ENCODE results near the gene SEBOX. TPM values are rescaled to one million over a fixed set of nuclear protein-coding genes. Genes with fewer than 3 reads are reported as not detected.
A peak's percentile ranks its signal among the peaks of the same experiment; 100 is the strongest.

Gene SEBOX
- total RNA-seq, 4 donors from 2014 or later = not detected

DNA sequence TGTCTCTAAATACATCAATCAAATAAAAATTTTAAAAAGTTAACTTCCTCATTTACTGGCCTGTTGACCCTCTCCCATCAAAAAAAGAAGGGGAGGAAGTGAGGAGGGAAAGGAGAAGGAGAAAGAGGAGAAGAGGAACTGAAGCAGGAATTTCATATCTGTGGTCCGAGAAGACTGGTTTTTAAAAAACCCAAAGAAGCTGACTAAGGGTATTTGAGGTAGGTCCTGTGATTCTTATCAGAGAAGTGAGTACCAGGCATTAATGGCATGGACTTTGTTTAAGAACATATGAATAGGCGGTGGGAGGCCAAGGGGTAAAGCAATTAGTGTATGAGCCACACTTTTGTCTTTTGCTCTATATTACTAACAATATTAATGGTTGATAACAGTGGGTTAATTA is 39.0 kb upstream of the SEBOX start:
- TF ChIP-seq POLR2A (IDR thresholded peaks at IDR 0.05) = no peak
- TF ChIP-seq, protein P1, sequence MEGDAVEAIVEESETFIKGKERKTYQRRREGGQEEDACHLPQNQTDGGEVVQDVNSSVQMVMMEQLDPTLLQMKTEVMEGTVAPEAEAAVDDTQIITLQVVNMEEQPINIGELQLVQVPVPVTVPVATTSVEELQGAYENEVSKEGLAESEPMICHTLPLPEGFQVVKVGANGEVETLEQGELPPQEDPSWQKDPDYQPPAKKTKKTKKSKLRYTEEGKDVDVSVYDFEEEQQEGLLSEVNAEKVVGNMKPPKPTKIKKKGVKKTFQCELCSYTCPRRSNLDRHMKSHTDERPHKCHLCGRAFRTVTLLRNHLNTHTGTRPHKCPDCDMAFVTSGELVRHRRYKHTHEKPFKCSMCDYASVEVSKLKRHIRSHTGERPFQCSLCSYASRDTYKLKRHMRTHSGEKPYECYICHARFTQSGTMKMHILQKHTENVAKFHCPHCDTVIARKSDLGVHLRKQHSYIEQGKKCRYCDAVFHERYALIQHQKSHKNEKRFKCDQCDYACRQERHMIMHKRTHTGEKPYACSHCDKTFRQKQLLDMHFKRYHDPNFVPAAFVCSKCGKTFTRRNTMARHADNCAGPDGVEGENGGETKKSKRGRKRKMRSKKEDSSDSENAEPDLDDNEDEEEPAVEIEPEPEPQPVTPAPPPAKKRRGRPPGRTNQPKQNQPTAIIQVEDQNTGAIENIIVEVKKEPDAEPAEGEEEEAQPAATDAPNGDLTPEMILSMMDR (IDR thresholded peaks at IDR 0.05) = no peak
- no peak for TF ChIP-seq EP300 (IDR thresholded peaks at IDR 0.05)
- no peak for DNase-seq (ENCODE audit: low spot score in 2 of 2)
- Histone ChIP-seq H3K9me3 (no peaks in the 10 kb centered on the region), H3K27me3 (no peaks in the 10 kb centered on the region), H3K27ac (no peak overlapping the region), H3K4me3 (no peak overlapping the region), H3K4me1 (peaks cover 0 to 21% (median 4%) of the 10 kb centered on the region in 4 donors), H3K36me3 (peaks cover 0 to 43% (median 0%) of the 10 kb centered on the region in 3 donors)
- WGBS, 2 donors = 79 to 81% methylated on average over 2 of the region's 2 CpGs

DNA sequence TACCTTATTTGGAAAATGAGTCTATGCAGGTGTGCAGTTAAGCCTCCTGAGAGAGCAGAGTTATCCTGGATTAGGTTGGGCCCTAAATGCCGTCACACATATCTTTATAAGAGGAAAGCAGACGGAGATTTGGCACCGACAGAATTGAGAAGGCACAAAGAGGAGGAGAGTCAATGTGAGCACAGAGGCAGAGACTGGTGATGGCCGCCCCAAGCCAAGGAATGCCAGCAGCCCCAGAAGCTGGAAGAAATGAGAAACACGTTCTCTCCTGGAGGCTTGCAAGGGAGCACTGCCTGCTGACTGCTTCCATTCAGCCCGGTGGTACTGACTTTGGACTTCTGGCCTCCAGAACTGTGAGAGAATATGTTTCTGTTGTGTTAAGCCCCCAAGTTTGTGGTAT is 37.8 kb upstream of the SEBOX start:
- Histone ChIP-seq H3K27me3 (no peaks in the 10 kb centered on the region), H3K4me1 (peaks cover 0 to 24% (median 4%) of the 10 kb centered on the region in 4 donors), H3K27ac (peak overlapping the region in 1 of 4 donors; percentile 2), H3K9me3 (no peaks in the 10 kb centered on the region), H3K36me3 (peaks cover 0 to 54% (median 0%) of the 10 kb centered on the region in 3 donors), H3K4me3 (no peak overlapping the region)
- no peak for TF ChIP-seq POLR2A (IDR thresholded peaks at IDR 0.05)
- TF ChIP-seq, protein P1 (IDR thresholded peaks at IDR 0.05) = no peak
- no peak for TF ChIP-seq EP300 (IDR thresholded peaks at IDR 0.05)
- 80 to 90% methylated on average over 6 of the region's 6 CpGs for WGBS, 2 donors
- no peak for DNase-seq (ENCODE audit: low spot score in 2 of 2)

DNA sequence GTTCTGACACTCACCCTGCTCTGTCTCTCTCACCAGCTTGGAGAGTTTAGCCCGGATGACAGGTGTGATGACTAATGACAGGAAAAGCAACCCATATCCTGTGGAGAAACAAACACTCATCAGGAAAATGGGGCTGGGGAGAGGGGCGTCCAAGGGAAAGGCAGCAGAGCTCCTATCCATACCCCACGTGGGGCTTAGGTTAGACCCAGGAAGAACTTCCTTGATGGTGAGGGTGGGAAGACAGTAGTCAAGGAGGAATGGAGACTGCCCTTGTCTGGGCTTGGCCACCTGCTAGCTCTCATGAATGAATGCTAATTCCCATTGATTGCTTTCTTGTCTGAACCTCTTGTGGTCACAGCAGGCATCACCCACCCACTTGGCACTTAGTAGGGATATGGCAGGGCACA is 37.2 kb upstream of the SEBOX start:
- TF ChIP-seq, protein P1 (IDR thresholded peaks at IDR 0.05) = no peak
- TF ChIP-seq POLR2A (IDR thresholded peaks at IDR 0.05) (no peak), EP300 (IDR thresholded peaks at IDR 0.05) (no peak)
- WGBS, 2 donors = 33 to 56% methylated on average over 3 of the region's 3 CpGs
- peaks cover 0 to 24% (median 4%) of the 10 kb centered on the region in 4 donors for H3K4me1 ChIP-seq
- no peak for DNase-seq (ENCODE audit: low spot score in 2 of 2)
- no peak overlapping the region for H3K4me3 ChIP-seq
- H3K27me3 ChIP-seq = no peaks in the 10 kb centered on the region
- peaks cover 0 to 61% (median 0%) of the 10 kb centered on the region in 3 donors for H3K36me3 ChIP-seq
- H3K27ac ChIP-seq = peak overlapping the region in 1 of 4 donors; percentile 2
- no peaks in the 10 kb centered on the region for H3K9me3 ChIP-seq

DNA sequence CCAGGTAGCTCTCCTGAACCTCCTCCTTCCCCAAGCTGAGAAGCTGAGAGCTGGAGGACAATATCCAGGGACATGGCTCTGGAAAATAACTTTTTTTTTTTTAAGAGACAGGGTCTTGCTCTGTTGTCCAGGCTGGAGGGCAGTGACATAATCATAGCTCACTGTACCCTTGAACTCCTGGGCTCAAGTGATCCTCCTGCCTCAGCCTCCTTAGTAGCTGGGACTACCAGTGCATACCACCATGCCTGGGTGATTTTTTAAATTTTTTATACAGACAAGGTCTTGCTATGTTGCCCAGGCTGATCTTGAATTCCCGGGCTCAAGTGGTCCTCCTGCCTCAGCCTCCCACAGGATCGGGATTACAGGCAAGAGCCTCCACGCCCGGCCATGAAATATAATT is 34.8 kb upstream of the SEBOX start:
- Histone ChIP-seq H3K9me3 (no peaks in the 10 kb centered on the region), H3K4me3 (no peak overlapping the region), H3K27me3 (no peaks in the 10 kb centered on the region), H3K27ac (no peak overlapping the region), H3K4me1 (peaks cover 0 to 10% (median 2%) of the 10 kb centered on the region in 4 donors), H3K36me3 (peaks cover 0 to 85% (median 0%) of the 10 kb centered on the region in 3 donors)
- TF ChIP-seq, protein P1 (IDR thresholded peaks at IDR 0.05) = no peak
- no peak for TF ChIP-seq EP300 (IDR thresholded peaks at IDR 0.05)
- no peak for TF ChIP-seq POLR2A (IDR thresholded peaks at IDR 0.05)
- DNase-seq (ENCODE audit: low spot score in 2 of 2) = no peak
- WGBS, 2 donors = 95% methylated on average over 4 of the region's 4 CpGs

DNA sequence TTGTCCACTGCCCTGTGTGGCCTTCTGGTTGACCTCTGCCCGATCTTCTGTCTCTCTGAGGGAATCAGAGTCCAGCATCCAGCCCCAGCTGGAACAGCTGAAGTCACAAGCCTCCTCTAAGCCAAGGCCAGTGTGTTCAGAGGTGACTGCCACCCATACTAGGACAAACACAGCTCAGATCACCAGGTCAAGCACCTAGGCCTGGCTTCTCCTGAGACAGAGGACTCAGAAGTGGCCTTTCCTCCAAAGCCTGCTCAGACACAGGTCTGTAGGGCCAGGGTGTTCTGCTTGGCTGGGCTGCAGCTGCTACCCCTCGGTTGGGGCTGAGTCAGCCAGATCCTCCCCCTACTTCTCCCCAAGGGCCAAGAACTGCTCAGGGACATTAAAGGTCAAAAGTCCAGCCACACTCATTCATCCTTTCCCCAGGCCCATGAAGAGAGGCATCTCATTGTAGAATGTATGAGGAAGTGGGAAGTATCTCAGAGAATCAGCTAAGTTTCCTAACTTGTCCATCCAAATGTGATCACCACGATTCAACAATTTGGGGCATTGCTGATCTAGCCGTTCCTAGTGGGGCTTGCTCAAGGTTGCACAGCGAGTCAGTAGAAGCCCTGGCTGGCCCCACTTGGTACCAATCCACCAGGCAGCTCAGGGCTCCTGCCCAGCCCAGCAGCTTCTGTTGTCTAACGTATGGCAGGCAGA is 33.4 kb upstream of the SEBOX start:
- Histone ChIP-seq H3K4me3 (no peak overlapping the region), H3K4me1 (peaks cover 0 to 2% (median 0%) of the 10 kb centered on the region in 4 donors), H3K27me3 (no peaks in the 10 kb centered on the region), H3K9me3 (no peaks in the 10 kb centered on the region), H3K36me3 (peaks cover 0 to 97% (median 0%) of the 10 kb centered on the region in 3 donors), H3K27ac (no peak overlapping the region)
- no peak for DNase-seq (ENCODE audit: low spot score in 2 of 2)
- TF ChIP-seq POLR2A (IDR thresholded peaks at IDR 0.05) = no peak
- TF ChIP-seq, protein P1 (IDR thresholded peaks at IDR 0.05) = no peak
- no peak for TF ChIP-seq EP300 (IDR thresholded peaks at IDR 0.05)
- 43 to 50% methylated on average over 4 to 6 of the region's 6 CpGs for WGBS, 2 donors
